MM.1S (cell line): Measurements from ENCODE around the gene CACNG4.

Source experiments
- EZH2phosphoT487 ChIP-seq: fragments of 300-600 bp; sonication (generic); IDR thresholded peaks from 2 replicates; pipeline ENCODE4 v1.6.1; 2018; ENCODE audit warnings: antibody characterized with exemption, low read length
- TF ChIP-seq, protein P1 (sequence below): fragments of 300-600 bp; sonication (generic); IDR thresholded peaks from 2 replicates; pipeline ENCODE4 v1.5.1; 2016; ENCODE audit warnings: antibody characterized with exemption, low read length, mixed read lengths

DNA sequence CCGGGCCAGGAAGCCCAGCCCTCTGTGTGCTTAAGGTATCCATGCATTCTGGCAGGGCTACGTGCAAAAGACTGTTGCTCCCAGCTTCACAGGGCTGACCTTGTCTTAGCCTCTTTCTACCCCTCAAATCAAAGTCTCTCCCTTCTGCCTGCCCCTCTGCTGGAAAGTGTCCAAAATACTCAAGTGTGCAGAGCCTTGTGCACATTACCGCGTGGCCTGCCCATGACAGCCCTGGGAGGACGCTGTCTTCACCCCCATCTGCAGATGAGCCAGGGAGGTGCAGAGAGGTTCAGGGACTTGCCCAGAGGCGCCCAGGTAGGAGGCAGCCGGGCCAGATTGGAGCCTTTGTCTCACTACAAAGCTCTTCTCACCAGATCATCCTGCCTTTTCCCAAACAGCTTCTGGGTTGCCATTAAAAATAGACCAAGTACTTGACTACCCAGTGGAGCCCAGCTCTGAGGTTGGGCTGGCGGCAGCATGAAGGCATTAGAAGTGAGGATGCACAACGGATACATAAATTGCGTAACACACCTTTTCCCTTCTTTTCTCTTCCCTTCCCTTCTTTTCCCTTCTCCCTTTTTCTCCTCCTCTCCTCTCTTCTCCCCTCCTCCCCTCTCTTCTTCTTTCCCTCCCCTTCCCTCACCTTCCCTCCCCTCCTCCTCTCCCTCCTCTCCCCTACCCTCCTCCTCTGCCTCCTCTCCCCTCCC lies 3.5 kb downstream of the CACNG4 start:
- TF ChIP-seq, protein P1, sequence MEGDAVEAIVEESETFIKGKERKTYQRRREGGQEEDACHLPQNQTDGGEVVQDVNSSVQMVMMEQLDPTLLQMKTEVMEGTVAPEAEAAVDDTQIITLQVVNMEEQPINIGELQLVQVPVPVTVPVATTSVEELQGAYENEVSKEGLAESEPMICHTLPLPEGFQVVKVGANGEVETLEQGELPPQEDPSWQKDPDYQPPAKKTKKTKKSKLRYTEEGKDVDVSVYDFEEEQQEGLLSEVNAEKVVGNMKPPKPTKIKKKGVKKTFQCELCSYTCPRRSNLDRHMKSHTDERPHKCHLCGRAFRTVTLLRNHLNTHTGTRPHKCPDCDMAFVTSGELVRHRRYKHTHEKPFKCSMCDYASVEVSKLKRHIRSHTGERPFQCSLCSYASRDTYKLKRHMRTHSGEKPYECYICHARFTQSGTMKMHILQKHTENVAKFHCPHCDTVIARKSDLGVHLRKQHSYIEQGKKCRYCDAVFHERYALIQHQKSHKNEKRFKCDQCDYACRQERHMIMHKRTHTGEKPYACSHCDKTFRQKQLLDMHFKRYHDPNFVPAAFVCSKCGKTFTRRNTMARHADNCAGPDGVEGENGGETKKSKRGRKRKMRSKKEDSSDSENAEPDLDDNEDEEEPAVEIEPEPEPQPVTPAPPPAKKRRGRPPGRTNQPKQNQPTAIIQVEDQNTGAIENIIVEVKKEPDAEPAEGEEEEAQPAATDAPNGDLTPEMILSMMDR = no peak
- TF ChIP-seq EZH2phosphoT487 = no peak
